ENCODE data around the gene CNTNAP2.

DNA sequence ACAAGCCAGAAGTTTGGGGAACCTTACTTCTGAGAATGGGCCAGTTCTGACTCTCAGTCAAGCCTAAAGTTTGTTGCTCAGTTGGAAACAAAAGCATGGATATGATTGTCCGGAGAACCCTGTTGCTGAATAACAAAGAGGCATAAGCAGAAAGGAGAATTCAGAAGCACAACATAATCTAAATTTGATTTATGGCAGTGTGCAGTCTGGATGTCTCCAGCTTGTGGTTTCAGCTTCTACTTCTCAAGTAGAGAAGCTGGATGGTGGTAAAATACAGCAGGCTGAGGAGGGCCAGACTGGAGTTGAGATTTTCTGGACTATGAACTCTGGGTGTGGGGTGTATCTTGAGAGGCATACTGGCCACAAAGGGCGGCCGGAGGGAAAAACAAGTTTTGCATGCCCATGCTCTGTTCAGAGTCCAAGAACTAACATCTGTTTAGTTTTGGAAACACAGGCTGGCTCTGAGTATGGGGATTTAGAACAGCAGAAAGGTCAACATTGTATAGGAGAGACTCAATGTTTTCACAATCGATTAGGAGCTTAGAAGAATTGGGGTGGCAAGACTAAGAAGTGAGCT, 592.9 kb downstream of the CNTNAP2 start:
- TF ChIP-seq, protein P1, sequence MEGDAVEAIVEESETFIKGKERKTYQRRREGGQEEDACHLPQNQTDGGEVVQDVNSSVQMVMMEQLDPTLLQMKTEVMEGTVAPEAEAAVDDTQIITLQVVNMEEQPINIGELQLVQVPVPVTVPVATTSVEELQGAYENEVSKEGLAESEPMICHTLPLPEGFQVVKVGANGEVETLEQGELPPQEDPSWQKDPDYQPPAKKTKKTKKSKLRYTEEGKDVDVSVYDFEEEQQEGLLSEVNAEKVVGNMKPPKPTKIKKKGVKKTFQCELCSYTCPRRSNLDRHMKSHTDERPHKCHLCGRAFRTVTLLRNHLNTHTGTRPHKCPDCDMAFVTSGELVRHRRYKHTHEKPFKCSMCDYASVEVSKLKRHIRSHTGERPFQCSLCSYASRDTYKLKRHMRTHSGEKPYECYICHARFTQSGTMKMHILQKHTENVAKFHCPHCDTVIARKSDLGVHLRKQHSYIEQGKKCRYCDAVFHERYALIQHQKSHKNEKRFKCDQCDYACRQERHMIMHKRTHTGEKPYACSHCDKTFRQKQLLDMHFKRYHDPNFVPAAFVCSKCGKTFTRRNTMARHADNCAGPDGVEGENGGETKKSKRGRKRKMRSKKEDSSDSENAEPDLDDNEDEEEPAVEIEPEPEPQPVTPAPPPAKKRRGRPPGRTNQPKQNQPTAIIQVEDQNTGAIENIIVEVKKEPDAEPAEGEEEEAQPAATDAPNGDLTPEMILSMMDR (IDR thresholded peaks at IDR 0.05 in 4 of 5, conservative IDR thresholded peaks at IDR 0.05 in 1 of 5), result no peak
- no peak for TF ChIP-seq POLR2A (IDR thresholded peaks at IDR 0.05)

Data from gastrocnemius medialis (tissue), 4 donors.